Mesendoderm (in vitro differentiated cells): ENCODE data around the gene SFXN1.
A peak's percentile ranks its signal among the peaks of the same experiment; 100 is the strongest.
"Not testable (repeated sequence)": the region's sequence is repeated elsewhere in the genome, so short reads cannot be mapped to it uniquely, and the experiment has no call there.

Source experiments
- DNase-seq: peaks from one replicate; pipeline ENCODE4 v3.0.0; 2013
- H2AK5ac ChIP-seq: 2 replicates; pipeline ENCODE4 v1.6.1; 2013; ENCODE audit warnings: low read length, inconsistent platforms
- H2BK120ac ChIP-seq: 2 replicates; pipeline ENCODE4 v1.6.1; 2013; ENCODE audit warnings: low read depth, mild to moderate bottlenecking, low read length, moderate library complexity, mixed read lengths
- H2BK15ac ChIP-seq: replicated peaks from 2 replicates; pipeline ENCODE4 v1.6.1; 2013; ENCODE audit warnings: low read depth, mild to moderate bottlenecking, moderate library complexity
- H2BK5ac ChIP-seq: 2 replicates; pipeline ENCODE4 v1.6.1; 2013; ENCODE audit warnings: low read length, inconsistent platforms
- H3K18ac ChIP-seq: 2 replicates; pipeline ENCODE4 v1.6.1; 2013; ENCODE audit warnings: mild to moderate bottlenecking, low read length, mixed read lengths
- H3K23ac ChIP-seq: one replicate; pipeline ENCODE4 v1.6.1; 2013; ENCODE audit warnings: low read length
- H3K27ac ChIP-seq: 2 replicates; pipeline ENCODE4 v1.5.1; 2013; ENCODE audit warnings: low read depth, mild to moderate bottlenecking, inconsistent platforms, low read length, moderate library complexity
- H3K27me3 ChIP-seq: 2 replicates; pipeline ENCODE4 v1.6.1; 2013; ENCODE audit warnings: low read length, control low read depth, mild to moderate bottlenecking, inconsistent platforms; ENCODE audit not compliant: insufficient read depth, poor library complexity
- H3K36me3 ChIP-seq: 2 replicates; pipeline ENCODE4 v1.6.1; 2013; ENCODE audit warnings: low read length, inconsistent platforms; ENCODE audit not compliant: control insufficient read depth, insufficient read depth
- H3K4ac ChIP-seq: one replicate; pipeline ENCODE4 v1.6.1; 2013; ENCODE audit warnings: low read depth, mild to moderate bottlenecking, low read length, moderate library complexity
- H3K4me1 ChIP-seq: 2 replicates; pipeline ENCODE4 v1.6.1; 2013; ENCODE audit warnings: low read depth, low read length, inconsistent platforms; ENCODE audit not compliant: control insufficient read depth
- H3K4me2 ChIP-seq: 2 replicates; pipeline ENCODE4 v1.6.1; 2013; ENCODE audit warnings: low read length
- H3K4me3 ChIP-seq: 2 replicates; pipeline ENCODE4 v1.5.1; 2013; ENCODE audit warnings: mild to moderate bottlenecking, low read length
- H3K56ac ChIP-seq: one replicate; pipeline ENCODE4 v1.6.1; 2013; ENCODE audit warnings: low read length
- H3K79me1 ChIP-seq: 2 replicates; pipeline ENCODE4 v1.6.1; 2013; ENCODE audit warnings: low read length, inconsistent platforms
- H3K79me2 ChIP-seq: 2 replicates; pipeline ENCODE4 v1.6.1; 2013; ENCODE audit warnings: mild to moderate bottlenecking, low read length; ENCODE audit not compliant: control insufficient read depth, insufficient read depth
- H3K9ac ChIP-seq: 2 replicates; pipeline ENCODE4 v1.6.1; 2013; ENCODE audit warnings: low read length, inconsistent platforms
- H4K5ac ChIP-seq: one replicate; pipeline ENCODE4 v1.6.1; 2013; ENCODE audit warnings: low read length
- H4K8ac ChIP-seq: one replicate; pipeline ENCODE4 v1.6.1; 2013; ENCODE audit warnings: low read depth, mild to moderate bottlenecking, control low read depth, low read length, moderate library complexity
- WGBS: extraction: QIAGEN DNeasy Blood & Tissue Kit; methylation state at CpG from one replicate; pipeline ENCODE4 v1.1.7; 2013; ENCODE audit warnings: low lambda C conversion rate, missing lambda C conversion rate; ENCODE audit not compliant: insufficient coverage; ENCODE audit errors: extremely low coverage; 5-methylcytosine and 5-hydroxymethylcytosine counted together

SFXN1 gene

DNA sequence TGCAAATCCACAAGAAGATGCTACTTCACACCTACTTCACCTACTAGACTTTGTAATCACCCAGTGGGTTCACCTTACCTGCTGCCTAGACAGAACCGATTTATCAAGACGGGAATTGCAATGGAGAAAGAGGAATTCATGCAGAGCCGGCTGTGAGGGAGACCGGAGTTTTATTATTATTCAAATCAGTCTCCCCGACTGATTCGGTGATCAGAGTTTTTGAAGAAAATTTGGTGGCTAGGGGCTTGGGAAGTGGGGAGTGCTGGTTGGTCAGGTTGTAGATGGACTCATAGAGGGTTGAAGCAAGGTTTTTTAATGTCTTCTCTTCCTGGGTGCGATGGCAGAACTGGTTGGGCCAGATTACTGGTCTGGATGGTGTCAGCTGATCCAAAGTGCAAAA lies 23.4 kb downstream of the SFXN1 start:
- Histone ChIP-seq H3K4ac (no peak overlapping the region), H3K79me2 (no peaks in the 10 kb centered on the region), H3K9ac (no peak overlapping the region), H4K8ac (no peak overlapping the region), H3K56ac (no peak overlapping the region), H3K23ac (no peak overlapping the region), H3K27me3 (no peaks in the 10 kb centered on the region), H3K18ac (no peak overlapping the region), H3K27ac (no peak overlapping the region), H2BK120ac (no peak overlapping the region), H3K4me2 (no peak overlapping the region), H3K79me1 (no peaks in the 10 kb centered on the region), H3K4me3 (no peak overlapping the region), H2AK5ac (no peak overlapping the region), H2BK5ac (no peak overlapping the region), H2BK15ac (no peak overlapping the region), H4K5ac (no peak overlapping the region), H3K36me3 (no peaks in the 10 kb centered on the region), H3K4me1 (peaks cover 4% of the 10 kb centered on the region)
- no CpG with 5 or more reads among the region's 7 CpGs for WGBS
- DNase-seq = peak; percentile 22

DNA sequence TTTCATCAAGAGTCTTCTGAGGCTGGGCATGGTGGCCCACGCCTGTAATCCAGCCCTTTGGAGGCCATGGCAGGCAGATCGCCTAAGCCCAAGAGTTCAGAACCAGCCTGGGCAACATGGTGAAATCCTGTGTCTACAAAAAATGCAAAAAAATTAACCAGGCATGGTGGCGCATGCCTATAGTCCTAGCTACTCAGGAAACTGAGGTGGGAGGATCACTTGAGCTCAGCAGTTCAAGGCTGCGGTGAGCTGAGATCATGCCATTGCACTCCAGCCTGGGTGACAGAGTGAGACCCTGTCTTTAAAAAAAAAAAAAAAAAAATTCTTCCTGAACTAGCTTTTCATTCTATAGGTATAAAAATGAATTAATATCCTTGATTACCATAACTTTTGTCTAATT lies 29.3 kb downstream of the SFXN1 start:
- H3K27me3 ChIP-seq, H3K4ac ChIP-seq, H4K5ac ChIP-seq, H2BK5ac ChIP-seq, H3K23ac ChIP-seq, H4K8ac ChIP-seq, H3K27ac ChIP-seq, H3K79me1 ChIP-seq, H2BK120ac ChIP-seq, H3K9ac ChIP-seq, H3K4me2 ChIP-seq, H2AK5ac ChIP-seq, H3K4me3 ChIP-seq, H3K36me3 ChIP-seq, H3K18ac ChIP-seq, H3K56ac ChIP-seq, DNase-seq, H2BK15ac ChIP-seq, H3K79me2 ChIP-seq, H3K4me1 ChIP-seq: not testable (repeated sequence)
- WGBS = no CpG with 5 or more reads among the region's 4 CpGs

DNA sequence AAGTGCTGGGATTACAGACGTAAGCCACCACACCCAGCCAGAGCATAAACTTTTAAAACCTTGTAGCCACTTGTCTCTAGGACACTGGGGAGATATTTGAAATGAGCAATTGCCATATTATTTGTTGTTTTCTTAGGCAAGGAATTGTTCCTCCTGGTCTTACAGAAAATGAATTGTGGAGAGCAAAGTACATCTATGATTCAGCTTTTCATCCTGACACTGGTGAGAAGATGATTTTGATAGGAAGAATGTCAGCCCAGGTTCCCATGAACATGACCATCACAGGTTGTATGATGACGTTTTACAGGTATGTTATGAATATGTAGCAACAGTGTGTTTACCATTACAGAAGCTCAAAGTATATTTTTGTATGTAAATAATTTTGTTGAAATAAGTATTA lies 30.5 kb downstream of the SFXN1 start:
- Histone ChIP-seq H3K79me1 (peaks cover 2% of the 10 kb centered on the region), H4K8ac (no peak overlapping the region), H4K5ac (no peak overlapping the region), H3K4ac (no peak overlapping the region), H3K36me3 (peaks cover 9% of the 10 kb centered on the region), H3K27me3 (no peaks in the 10 kb centered on the region), H2AK5ac (no peak overlapping the region), H2BK120ac (no peak overlapping the region), H3K79me2 (no peaks in the 10 kb centered on the region), H3K9ac (no peak overlapping the region), H3K4me2 (no peak overlapping the region), H3K4me3 (no peak overlapping the region), H3K23ac (no peak overlapping the region), H3K56ac (no peak overlapping the region), H2BK15ac (no peak overlapping the region), H3K27ac (no peak overlapping the region), H3K4me1 (no peaks in the 10 kb centered on the region), H2BK5ac (no peak overlapping the region), H3K18ac (no peak overlapping the region)
- no CpG with 5 or more reads among the region's 2 CpGs for WGBS
- no peak for DNase-seq

DNA sequence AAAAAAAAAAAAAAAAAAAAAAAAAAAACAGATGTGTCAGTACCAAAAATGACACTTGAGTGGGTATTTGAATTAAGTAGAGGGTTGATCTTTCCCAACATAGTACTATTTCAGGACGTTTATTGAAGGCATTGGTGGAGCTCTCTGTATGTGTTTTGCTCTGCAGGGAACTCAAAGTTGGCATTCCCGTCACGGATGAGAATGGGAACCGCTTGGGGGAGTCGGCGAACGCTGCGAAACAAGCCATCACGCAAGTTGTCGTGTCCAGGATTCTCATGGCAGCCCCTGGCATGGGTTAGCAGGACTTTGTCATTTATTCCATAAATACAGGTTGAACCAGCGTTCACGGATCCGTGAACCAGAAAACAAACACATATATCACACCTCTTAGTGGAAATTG lies 34.9 kb downstream of the SFXN1 start:
- no peaks in the 10 kb centered on the region for H3K27me3 ChIP-seq
- H2AK5ac ChIP-seq = no peak overlapping the region
- H2BK120ac ChIP-seq = no peak overlapping the region
- no peak overlapping the region for H3K4me2 ChIP-seq
- H3K27ac ChIP-seq = no peak overlapping the region
- no peak overlapping the region for H4K5ac ChIP-seq
- no CpG with 5 or more reads among the region's 13 CpGs for WGBS
- H3K4me3 ChIP-seq = no peak overlapping the region
- no peak overlapping the region for H3K56ac ChIP-seq
- no peak overlapping the region for H2BK15ac ChIP-seq
- H3K23ac ChIP-seq = no peak overlapping the region
- H3K36me3 ChIP-seq = peaks cover 12% of the 10 kb centered on the region
- H3K4ac ChIP-seq = no peak overlapping the region
- DNase-seq = no peak
- H3K4me1 ChIP-seq = no peaks in the 10 kb centered on the region
- peaks cover 2% of the 10 kb centered on the region for H3K79me1 ChIP-seq
- H3K79me2 ChIP-seq = no peaks in the 10 kb centered on the region
- H2BK5ac ChIP-seq = no peak overlapping the region
- H3K9ac ChIP-seq = no peak overlapping the region
- H4K8ac ChIP-seq = no peak overlapping the region
- H3K18ac ChIP-seq = no peak overlapping the region

DNA sequence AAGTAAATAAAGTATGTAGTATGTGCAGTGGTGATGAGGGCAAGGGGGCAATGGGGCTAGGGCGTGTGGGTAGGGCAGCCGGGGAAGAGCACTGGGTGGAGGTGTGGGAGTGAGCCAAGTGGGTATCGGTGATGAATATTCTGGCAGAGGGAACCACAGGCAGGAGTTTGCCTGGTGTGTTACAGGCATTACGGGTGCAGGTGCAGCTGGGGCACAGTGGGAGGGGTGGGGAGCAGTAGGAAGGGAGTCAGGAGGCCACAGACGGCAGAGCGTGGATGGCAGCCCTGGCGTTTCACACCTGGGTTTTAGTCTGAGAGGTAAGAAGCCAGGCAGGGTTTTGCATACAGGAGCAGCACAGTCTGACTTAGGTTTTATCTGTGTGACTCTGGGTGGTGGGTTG lies 35.4 kb downstream of the SFXN1 start:
- H3K4me1 ChIP-seq = no peaks in the 10 kb centered on the region
- no peak overlapping the region for H2BK120ac ChIP-seq
- H2BK15ac ChIP-seq = no peak overlapping the region
- H3K56ac ChIP-seq = no peak overlapping the region
- H3K18ac ChIP-seq = no peak overlapping the region
- H2BK5ac ChIP-seq = no peak overlapping the region
- no peak overlapping the region for H3K23ac ChIP-seq
- H4K8ac ChIP-seq = no peak overlapping the region
- WGBS = no CpG with 5 or more reads among the region's 7 CpGs
- no peak overlapping the region for H3K4ac ChIP-seq
- H3K27me3 ChIP-seq = no peaks in the 10 kb centered on the region
- no peak for DNase-seq
- no peak overlapping the region for H4K5ac ChIP-seq
- no peak overlapping the region for H2AK5ac ChIP-seq
- no peak overlapping the region for H3K4me3 ChIP-seq
- H3K79me2 ChIP-seq = no peaks in the 10 kb centered on the region
- H3K27ac ChIP-seq = no peak overlapping the region
- no peak overlapping the region for H3K4me2 ChIP-seq
- H3K79me1 ChIP-seq = peaks cover 2% of the 10 kb centered on the region
- no peak overlapping the region for H3K9ac ChIP-seq
- peaks cover 14% of the 10 kb centered on the region for H3K36me3 ChIP-seq

DNA sequence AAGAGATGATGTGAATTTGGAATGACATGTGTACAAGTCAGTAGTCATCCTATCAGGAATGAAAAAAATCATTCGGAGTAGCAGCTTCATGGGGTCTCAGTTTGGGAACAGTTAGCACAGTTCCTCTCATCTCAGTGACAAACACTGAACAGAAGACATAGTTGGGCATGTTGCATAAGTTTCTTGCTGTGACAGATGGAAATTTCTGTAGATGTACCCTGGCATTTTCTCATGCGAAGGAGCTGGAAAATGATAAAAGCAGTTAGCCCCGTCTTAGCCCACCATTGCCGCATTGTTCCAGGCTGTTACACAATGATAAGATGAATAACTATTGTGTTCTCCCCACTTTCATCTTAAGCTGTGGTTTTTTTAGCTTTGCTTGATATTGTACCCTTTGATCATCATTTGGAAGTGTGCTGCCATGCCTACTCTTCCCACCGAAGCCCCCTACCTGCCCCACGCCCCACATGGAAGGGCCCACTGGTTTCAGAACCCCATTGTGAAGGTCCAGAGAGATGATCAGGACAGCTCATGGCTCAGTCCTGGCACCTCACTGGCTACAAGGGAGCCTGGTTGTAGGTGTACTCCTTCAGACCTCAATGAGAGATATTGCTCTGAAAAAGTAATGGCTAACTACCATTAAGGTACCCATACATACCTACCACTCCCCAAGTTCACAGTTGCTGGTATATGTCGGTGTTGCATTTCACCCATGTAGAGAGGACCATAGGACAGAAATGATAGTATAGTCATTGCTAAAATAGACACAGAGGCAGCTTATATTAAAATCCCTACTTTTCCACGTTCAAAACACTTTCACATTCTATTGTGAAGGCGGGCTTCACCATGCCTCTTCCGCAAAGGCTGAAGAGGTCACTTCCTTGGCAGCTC lies 38.8 kb downstream of the SFXN1 start:
- no peak overlapping the region for H3K4me3 ChIP-seq
- no CpG with 5 or more reads among the region's 10 CpGs for WGBS
- no peak overlapping the region for H2BK15ac ChIP-seq
- H3K4ac ChIP-seq = no peak overlapping the region
- no peak overlapping the region for H3K23ac ChIP-seq
- H3K27ac ChIP-seq = no peak overlapping the region
- H4K8ac ChIP-seq = no peak overlapping the region
- H2AK5ac ChIP-seq = no peak overlapping the region
- H3K79me2 ChIP-seq = no peaks in the 10 kb centered on the region
- H3K79me1 ChIP-seq = no peaks in the 10 kb centered on the region
- H2BK5ac ChIP-seq = no peak overlapping the region
- H3K4me1 ChIP-seq = no peaks in the 10 kb centered on the region
- H3K18ac ChIP-seq = no peak overlapping the region
- peaks cover 13% of the 10 kb centered on the region for H3K36me3 ChIP-seq
- no peak overlapping the region for H3K9ac ChIP-seq
- no peaks in the 10 kb centered on the region for H3K27me3 ChIP-seq
- H3K4me2 ChIP-seq = no peak overlapping the region
- no peak overlapping the region for H2BK120ac ChIP-seq
- no peak overlapping the region for H4K5ac ChIP-seq
- DNase-seq = no peak
- no peak overlapping the region for H3K56ac ChIP-seq
